ENCODE results near the gene TBC1D20.

Gene TBC1D20

GRCh38 chr20:437787-438486 is 24.4 kb downstream of the TBC1D20 start:
- DNase-seq, result no peak

- DNase-seq, result no peak
Measured at GRCh38 chr20:436476-436875, 25.9 kb downstream of the TBC1D20 start.

- no peak for DNase-seq
Measured at GRCh38 chr20:435558-435957, 26.8 kb downstream of the TBC1D20 start.

GRCh38 chr20:434661-435419 is 27.5 kb downstream of the TBC1D20 start:
- DNase-seq, result no peak

- no peak for DNase-seq
Measured at GRCh38 chr20:434221-434620, 28.1 kb downstream of the TBC1D20 start.

DNA sequence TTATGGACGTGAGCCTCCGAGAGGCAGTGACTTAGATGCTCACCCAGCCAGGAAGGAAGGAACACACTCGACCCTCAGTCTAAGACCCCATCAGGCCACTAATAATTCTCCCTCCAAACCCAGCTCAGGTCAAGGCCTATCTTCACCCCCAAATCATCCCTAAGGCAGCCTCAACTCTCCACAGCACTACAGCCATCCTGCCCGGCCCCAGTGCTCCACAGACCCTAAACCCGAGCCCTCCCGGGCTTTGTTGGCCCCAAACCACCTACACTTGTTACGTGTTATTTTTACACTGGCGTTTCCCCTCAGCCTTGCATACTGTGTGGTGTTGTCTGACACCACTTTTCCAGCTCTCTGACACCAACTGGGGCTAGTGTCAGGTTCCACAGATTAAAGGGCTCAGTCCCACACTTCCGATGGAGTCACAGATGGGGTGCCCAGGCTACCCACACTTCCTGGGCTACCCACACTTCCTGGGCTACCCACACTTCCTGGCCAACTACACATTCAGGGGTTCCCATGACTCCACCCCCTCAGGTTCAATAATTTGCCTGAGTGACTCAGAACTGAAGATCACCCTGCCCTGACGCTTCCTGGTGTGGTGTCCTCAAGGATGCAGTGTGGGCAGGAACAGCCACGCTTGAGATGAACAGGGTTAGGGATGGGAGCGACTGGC is 28.9 kb downstream of the TBC1D20 start:
- DNase-seq, result no peak

GRCh38 chr20:432677-433299 is 29.5 kb downstream of the TBC1D20 start:
- no peak for DNase-seq

DNA sequence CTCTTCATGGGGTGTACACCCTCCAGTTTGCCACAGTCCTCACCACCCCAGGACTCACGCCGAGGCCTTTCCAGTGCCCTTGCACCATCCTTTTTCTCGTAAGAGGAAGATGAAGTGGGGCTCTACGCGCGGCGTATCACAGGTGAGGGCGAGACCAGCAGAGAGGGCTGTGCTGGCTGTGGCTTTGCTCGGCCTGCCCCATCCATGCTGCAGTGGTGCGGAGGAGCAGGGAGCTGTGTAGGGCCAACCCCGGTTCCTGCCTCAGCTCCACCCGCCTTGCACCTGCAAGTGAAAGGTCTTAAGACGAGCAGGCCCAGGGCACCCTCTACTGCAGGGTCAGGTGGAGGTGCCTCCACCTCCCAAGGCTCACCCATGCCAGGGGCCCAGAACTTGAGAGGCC is 30.1 kb downstream of the TBC1D20 start:
- no peak for DNase-seq

GRCh38 chr20:431012-431904 is 31.1 kb downstream of the TBC1D20 start:
- no peak for DNase-seq

- DNase-seq, result no peak
Measured at GRCh38 chr20:430091-430999, 32.0 kb downstream of the TBC1D20 start.

DNA sequence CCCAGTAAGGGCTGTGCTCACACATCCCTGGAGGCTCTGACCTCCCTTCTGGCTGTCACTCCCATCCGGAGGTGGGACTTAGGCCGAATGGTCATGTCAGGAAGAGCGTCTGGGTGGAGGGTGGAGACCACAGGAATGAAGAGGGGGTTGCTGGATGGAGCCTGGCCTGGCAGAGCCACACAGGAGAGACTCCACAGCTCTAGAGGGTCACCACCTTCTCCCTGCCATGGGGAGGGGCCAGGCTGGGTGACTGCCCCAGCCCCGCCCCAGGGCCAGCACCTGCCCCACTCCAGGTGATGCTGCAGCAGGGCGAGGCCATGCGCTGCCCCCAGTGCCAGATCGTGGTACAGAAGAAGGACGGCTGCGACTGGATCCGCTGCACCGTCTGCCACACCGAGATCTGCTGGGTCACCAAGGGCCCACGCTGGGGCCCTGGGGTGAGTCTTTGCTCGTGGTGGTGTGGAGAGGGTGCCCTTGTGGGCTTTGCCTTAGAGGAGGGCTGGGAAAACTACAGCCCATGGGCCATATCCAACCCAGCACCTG is 33.6 kb downstream of the TBC1D20 start:
- DNase-seq, result no peak

DNA sequence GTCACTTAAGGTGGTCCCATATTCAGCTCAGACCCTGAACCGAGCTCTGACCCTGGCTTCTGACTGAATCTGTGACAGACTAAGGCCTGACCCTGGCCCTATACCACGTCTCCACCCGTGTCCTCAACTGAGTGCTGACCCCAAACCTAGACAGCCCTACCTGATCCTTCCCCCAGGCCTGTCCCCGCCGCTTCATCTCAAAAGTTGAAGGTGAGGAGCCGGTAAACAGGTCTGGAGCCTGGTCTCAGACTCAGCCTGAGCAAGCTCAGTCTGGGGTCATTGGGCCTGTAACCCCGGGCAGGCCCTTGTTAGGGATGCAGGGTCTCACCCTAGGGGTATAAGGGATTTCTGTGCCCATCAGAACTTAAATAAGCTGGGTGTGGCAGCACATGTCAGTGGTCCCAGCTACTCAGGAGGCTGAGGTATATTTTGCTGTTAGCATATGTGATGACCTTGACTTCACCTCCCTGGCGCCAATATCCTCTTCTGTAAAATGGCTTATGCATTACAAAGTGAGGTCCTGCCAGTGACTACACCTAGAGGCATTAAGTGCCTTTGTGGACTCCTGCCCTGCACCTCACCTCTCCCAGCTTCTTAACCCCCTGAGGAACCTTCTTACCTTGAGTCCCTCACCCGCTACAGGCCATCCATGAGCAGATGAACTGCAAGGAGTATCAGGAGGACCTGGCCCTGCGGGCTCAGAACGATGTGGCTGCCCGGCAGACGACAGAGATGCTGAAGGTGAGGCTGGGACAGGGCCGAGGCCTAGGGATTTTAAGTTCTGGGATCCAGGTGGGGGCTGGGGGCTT is 34.3 kb downstream of the TBC1D20 start:
- DNase-seq, result no peak

GRCh38 chr20:427401-427800 is 34.9 kb downstream of the TBC1D20 start:
- no peak for DNase-seq

- DNase-seq, result no peak
Measured at GRCh38 chr20:426566-426965, 35.8 kb downstream of the TBC1D20 start.

DNA sequence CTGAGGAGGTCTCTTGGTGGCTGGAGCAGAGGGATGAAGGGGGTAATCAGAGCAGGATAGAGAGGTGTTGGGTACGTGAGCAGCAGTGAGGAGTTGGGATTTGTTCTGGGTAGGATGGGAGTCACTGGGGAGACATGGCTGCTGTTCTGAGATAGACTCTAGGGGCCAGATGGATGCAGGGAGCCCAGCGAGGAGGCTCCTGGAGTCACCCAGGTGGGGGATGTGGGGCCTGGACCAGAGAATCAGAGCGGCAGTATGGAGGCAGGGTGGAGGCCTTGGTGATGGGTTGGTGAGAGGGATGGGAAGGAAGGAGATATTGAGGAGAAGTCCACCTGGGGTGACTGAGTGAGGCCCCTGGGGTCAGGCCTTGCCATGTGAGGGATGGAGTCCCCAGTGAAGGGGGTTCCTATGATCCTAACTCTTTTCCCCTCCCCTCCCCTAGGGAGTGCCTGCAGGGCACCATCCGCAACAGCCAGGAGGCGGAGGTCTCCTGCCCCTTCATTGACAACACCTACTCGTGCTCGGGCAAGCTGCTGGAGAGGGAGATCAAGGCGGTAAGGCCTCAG is 40.6 kb downstream of the TBC1D20 start:
- DNase-seq, result no peak

- DNase-seq, result peak; percentile 45
Measured at GRCh38 chr20:420721-421574, 41.4 kb downstream of the TBC1D20 start.

GRCh38 chr20:420166-420620 is 42.1 kb downstream of the TBC1D20 start:
- DNase-seq, result no peak

- peak; percentile 96 for DNase-seq
Measured at GRCh38 chr20:419556-420165, 42.7 kb downstream of the TBC1D20 start.

Measured in NCI-H187 treated with DMSO at 0.1 percent for 48 hours (cell line).